Activated CD4-positive, alpha-beta T cell treated with anti-CD3 and anti-CD28 coated beads for 1 hour (primary cell): ENCODE data around the gene SLC17A7.
"Not testable (repeated sequence)": the region's sequence is repeated elsewhere in the genome, so short reads cannot be mapped to it uniquely, and the experiment has no call there.

Experiments used
- DNase-seq: peaks from one replicate; pipeline ENCODE4 v3.0.0-alpha.2; 2020

Gene SLC17A7

GRCh38 chr19:49469828-49470614 is 28.7 kb upstream of the SLC17A7 start:
- DNase-seq, result peak; percentile 54

GRCh38 chr19:49468746-49469447 is 27.6 kb upstream of the SLC17A7 start:
- peak; percentile 69 for DNase-seq

DNA sequence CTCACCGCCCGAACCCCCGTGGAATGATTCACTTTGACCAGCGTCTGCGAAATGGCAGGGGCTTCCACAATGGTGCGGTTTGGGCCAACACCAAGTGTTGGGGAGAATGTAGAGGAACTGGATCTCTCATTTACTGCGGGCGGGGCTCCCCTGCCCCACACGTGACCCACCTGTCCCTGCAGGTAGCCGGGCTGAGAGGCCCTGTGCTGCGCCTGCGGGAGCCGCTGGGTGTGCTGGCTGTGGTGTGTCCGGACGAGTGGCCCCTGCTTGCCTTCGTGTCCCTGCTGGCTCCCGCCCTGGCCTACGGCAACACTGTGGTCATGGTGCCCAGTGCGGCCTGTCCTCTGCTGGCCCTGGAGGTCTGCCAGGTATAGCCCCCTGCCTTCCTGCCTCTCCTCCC is 26.9 kb upstream of the SLC17A7 start:
- no peak for DNase-seq

- DNase-seq, result no peak
Observed at GRCh38 chr19:49465371-49465770, 24.0 kb upstream of the SLC17A7 start.

GRCh38 chr19:49463960-49464740 is 22.8 kb upstream of the SLC17A7 start:
- DNase-seq, result no peak

DNA sequence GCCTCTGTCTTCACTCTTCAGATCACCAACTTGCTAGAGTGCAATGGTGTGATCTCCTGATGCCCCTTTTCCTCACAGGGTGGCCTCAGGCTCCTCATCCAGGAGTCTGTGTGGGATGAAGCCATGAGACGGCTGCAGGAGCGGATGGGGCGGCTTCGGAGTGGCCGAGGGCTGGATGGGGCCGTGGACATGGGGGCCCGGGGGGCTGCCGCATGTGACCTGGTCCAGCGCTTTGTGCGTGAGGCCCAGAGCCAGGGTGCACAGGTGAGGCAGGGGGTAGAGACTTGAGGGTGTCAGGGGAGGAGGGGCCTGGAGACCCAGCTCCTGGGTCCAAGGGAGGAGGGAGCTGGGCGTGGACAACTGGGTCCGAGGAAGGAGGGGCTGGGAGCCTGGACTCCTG is 21.2 kb upstream of the SLC17A7 start:
- DNase-seq, result no peak

DNA sequence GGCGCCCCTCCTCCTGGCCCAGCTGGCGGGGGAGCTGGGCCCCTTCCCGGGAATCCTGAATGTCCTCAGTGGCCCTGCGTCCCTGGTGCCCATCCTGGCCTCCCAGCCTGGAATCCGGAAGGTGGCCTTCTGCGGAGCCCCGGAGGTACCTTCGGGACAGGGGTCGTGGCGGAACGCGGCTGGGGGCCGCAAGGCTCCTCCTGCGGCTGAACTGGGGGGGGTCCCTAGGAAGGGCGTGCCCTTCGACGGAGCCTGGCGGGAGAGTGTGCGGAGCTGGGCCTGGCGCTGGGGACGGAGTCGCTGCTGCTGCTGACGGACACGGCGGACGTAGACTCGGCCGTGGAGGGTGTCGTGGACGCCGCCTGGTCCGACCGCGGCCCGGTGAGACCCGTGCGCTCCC is 20.3 kb upstream of the SLC17A7 start:
- DNase-seq, result no peak

DNA sequence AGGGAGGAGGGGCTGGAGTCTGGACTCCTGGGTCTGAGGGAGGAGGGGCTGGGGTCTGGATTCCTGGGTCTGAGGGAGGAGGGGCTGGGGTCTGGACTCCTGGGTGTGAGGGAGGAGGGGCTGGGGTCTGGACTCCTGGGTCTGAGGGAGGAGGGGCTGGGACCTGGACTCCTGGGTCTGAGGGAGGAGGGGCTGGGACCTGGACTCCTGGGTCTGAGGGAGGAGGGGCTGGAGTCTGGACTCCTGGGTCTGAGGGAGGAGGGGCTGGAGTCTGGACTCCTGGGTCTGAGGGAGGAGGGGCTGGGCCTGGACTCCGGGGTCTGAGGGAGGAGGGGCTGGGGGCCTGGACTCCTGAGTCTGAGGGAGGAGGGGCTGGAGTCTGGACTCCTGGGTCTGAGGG is 19.8 kb upstream of the SLC17A7 start:
- DNase-seq, result not testable (repeated sequence)

DNA sequence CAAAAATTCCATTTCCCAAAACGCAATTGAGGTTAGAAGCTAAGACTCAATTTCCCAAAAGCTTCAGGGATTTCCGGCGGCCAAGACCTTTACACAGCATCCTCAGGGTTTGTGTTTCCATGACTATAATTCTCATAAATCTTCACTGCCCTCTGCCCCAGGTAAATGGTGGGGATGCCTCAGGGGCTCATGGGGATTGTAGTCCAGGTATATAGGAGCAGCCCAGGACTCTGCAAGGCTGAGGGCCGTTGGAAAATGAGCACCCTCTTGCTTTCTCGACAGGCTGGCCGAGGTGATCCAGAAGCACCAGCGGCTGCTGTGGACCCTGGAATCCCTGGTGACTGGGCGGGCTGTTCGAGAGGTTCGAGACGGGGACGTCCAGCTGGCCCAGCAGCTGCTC is 18.1 kb upstream of the SLC17A7 start:
- no peak for DNase-seq

- no peak for DNase-seq
Observed at GRCh38 chr19:49458567-49458903, 17.2 kb upstream of the SLC17A7 start.

- no peak for DNase-seq
Observed at GRCh38 chr19:49456326-49456725, 15.0 kb upstream of the SLC17A7 start.

- no peak for DNase-seq
Observed at GRCh38 chr19:49455773-49456172, 14.4 kb upstream of the SLC17A7 start.

DNA sequence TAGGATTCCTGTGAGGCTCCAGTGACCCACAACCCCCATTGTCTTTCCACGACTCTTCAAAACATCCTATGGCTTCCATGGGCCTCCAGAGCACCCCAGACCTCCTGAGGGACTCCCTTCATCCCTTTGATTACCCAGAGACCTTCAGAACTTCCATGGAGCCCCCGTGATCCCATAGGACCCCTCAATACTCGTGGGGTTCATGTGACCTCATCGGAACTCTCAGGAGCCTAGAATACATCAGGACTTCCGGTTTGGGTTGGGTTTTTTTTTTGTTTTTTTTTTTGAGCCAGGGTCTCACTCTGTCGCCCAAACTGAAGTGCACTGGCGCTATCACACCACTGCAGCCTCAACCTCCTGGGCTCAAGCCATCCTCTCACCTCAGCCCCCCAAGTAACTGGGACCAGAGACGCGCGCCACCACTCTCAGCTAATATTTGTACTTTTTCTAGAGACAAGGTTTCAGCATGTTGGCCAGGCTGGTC is 12.5 kb upstream of the SLC17A7 start:
- no peak for DNase-seq

DNA sequence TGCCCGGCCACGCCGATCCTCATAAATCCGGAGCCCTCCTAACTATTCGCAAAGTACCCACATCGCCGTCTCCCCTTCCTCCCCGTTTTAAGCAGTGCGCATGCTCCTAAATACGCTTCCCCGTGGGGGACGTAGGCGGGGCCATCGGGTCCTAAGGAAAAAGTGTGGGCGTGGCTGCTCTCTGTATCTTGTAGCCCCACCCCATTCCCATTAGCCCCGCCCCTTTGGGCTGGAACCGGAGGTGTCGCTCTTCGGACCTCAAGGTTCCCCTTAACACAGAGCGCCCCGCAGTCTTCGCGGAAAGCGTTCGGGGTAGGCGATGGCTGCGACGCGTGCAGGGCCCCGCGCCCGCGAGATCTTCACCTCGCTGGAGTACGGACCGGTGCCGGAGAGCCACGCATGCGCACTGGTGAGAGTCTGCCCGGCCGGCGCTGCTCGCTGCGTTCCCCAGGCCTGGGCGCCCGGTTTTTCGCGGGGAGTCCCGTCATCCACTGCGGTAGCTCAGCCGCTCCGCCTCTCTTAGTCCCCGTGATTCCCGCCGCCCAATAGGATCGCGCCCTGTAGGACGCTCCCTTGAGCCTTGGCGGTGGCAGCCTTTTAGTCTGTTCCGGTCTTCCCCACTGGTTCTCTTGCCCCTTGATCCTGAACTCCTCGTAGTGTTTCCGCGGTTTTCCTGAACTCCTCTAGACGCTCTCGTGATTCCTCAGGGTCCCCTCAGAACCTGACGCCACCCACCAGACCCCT is 11.9 kb upstream of the SLC17A7 start, which contains the start of gene ALDH16A1:
Gene ALDH16A1, plus strand, starts transcription at position 213 of the 744 bp plus-strand sequence. Its CDS starts 107 bp downstream, at position 320.
- peak; percentile 97 for DNase-seq

- peak; percentile 88 for DNase-seq
Observed at GRCh38 chr19:49451430-49452181, 10.3 kb upstream of the SLC17A7 start, which contains the start of gene PIH1D1. Gene PIH1D1, minus strand, starts transcription at chr19:49451814. Its CDS starts 240 bp downstream, at chr19:49451574.

- no peak for DNase-seq
Observed at GRCh38 chr19:49450405-49450804, 9.1 kb upstream of the SLC17A7 start.

- DNase-seq, result no peak
Observed at GRCh38 chr19:49448432-49448786, 7.1 kb upstream of the SLC17A7 start.

GRCh38 chr19:49447485-49448431 is 6.4 kb upstream of the SLC17A7 start:
- no peak for DNase-seq

DNA sequence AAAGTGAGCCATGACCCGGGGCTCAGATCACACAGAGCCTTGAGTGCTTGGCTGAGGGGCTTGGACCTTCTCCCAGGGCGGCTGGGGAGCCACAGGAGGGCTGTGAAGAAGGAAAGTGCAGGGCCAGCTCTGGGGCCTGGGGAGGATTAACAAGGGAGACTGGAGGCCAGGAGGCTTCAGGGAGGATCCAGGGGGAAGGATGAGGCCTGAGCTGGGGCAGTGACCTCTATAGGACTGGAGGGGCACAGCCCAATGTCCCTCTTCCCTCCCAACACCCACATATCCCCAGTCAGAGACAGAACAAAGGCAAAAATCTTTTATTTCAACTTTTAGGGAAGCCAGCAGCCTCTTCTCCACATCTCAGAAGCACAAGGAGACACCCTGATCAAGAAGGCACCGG is 4.7 kb upstream of the SLC17A7 start:
- DNase-seq, result no peak

- not testable (repeated sequence) for DNase-seq
Observed at GRCh38 chr19:49444100-49444700, 2.9 kb upstream of the SLC17A7 start.
